Measurements from ENCODE around the gene C6orf120. TPM values are rescaled to one million over a fixed set of nuclear protein-coding genes. Genes with fewer than 3 reads are reported as not detected.

C6orf120 gene
- total and polyA plus RNA-seq, 2 donors (not counting 3 experiments of a cell fraction or from before 2014, with no cell fraction given): 13.8 to 30.1 TPM

DNA sequence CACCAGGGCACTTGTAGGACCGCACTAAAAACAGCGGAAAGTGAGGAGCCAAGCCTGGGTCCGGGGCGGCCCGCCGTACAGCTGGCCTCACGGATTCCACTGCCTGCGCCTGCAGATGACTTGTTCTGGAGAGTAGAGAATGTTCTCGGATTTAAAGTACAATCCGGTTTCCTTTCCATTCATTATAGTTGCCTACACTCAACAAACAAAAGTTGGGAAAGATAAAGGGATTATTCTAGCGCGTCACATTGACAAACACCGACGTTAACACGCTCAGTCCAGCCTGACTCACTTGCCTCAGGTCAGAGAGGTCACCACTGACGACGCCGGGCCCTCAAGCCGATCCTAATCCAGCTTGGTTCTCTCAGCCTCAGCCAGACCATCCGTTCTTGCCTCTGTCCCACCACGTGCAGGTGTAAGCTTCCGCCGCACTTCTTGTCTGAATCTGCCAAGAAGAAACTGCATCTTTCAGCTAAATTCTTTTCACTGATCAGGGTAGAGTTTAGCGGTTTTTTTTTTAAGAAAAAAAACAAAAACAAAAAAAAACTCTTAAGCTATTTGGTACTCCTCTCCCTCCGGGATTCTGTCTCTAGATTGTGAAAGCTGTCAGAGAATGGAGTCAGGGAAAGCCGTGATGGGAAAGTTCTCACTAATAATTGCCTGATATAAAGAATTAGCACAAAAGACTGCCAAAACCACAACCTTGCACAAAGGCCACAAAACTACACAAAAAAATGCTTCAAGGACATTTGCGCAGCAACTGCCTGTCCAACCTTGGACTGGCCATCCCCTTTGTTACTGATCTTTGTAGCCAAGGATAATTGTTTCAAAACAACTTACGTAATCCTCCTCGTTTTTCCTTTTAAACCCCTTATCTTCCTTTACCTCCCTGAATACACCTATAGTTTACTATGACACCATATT lies 23.5 kb downstream of the C6orf120 start:
- H3K9me1 ChIP-seq (replicated peaks; ENCODE audit: control insufficient read depth, extremely low read depth, insufficient read depth, low read length): no peaks in the 10 kb centered on the region
- FAIRE-seq (peak; percentile 88), DNase-seq (ENCODE audit: low read depth, low spot score) (peak; percentile 87)
- peak overlapping the region; percentile 58 for H3K4me2 ChIP-seq (ENCODE audit: insufficient read depth, low read length)
- TF ChIP-seq, protein P1, sequence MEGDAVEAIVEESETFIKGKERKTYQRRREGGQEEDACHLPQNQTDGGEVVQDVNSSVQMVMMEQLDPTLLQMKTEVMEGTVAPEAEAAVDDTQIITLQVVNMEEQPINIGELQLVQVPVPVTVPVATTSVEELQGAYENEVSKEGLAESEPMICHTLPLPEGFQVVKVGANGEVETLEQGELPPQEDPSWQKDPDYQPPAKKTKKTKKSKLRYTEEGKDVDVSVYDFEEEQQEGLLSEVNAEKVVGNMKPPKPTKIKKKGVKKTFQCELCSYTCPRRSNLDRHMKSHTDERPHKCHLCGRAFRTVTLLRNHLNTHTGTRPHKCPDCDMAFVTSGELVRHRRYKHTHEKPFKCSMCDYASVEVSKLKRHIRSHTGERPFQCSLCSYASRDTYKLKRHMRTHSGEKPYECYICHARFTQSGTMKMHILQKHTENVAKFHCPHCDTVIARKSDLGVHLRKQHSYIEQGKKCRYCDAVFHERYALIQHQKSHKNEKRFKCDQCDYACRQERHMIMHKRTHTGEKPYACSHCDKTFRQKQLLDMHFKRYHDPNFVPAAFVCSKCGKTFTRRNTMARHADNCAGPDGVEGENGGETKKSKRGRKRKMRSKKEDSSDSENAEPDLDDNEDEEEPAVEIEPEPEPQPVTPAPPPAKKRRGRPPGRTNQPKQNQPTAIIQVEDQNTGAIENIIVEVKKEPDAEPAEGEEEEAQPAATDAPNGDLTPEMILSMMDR (IDR thresholded peaks at IDR 0.05; ENCODE audit: extremely low read depth in 1 of 2, insufficient read depth in 1 of 2, low read depth in 1 of 2, low read length in 2 of 2): no peak
- TF ChIP-seq, protein P2, sequence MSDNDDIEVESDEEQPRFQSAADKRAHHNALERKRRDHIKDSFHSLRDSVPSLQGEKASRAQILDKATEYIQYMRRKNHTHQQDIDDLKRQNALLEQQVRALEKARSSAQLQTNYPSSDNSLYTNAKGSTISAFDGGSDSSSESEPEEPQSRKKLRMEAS (IDR thresholded peaks at IDR 0.05; ENCODE audit: insufficient read depth, insufficient read length): peak; percentile 29
- TF ChIP-seq GATA2 (IDR thresholded peaks at IDR 0.05; ENCODE audit: insufficient read depth, insufficient read length, low read depth, low read length) (peak; percentile 71), JUN (IDR thresholded peaks at IDR 0.05; ENCODE audit: borderline replicate concordance, insufficient read depth, insufficient read length, low read depth) (peak; percentile 55), EZH2 (IDR thresholded peaks at IDR 0.05; ENCODE audit: borderline replicate concordance, low read depth, low read length, severe bottlenecking) (no peak), POLR2A (IDR thresholded peaks at IDR 0.05; ENCODE audit: low read depth, low read length) (no peak), POLR2AphosphoS5 (IDR thresholded peaks at IDR 0.05; ENCODE audit: insufficient read depth, low read depth, low read length) (no peak), FOS (IDR thresholded peaks at IDR 0.05; ENCODE audit: borderline replicate concordance, insufficient read depth, low read length) (peak; percentile 70), MYC (IDR thresholded peaks at IDR 0.05; ENCODE audit: low read depth, low read length) (no peak)
- dilution Hi-C loops (cut with MboI; ENCODE audit: extremely low pct_ligation_motif_present, low sequenced_read_pairs) (no loop called here), intact Hi-C loops (cut with micrococcal nuclease) (loop anchor here (1.0 to 10.0 kb wide), 4 partner anchors 26 to 828 kb away; partner anchors contain the start of genes DYNLT2, ERMARD and PSMB1)
- H3K27ac ChIP-seq (ENCODE audit: insufficient read depth, low read depth, low read length): peak overlapping the region; percentile 95
- peaks cover 28% of the 10 kb centered on the region for H3K4me1 ChIP-seq (ENCODE audit: control insufficient read depth, extremely low read depth, insufficient read depth, low read length)
- H3K79me2 ChIP-seq (ENCODE audit: control insufficient read depth, insufficient read depth, low read length): peaks cover 21% of the 10 kb centered on the region
- peak overlapping the region; percentile 96 for H3K9ac ChIP-seq (replicated peaks; ENCODE audit: extremely low read depth, insufficient read depth, low read length)
- no peaks in the 10 kb centered on the region for H4K20me1 ChIP-seq (replicated peaks; ENCODE audit: control insufficient read depth, extremely low read depth, insufficient read depth, low read length)
- H3K36me3 ChIP-seq (ENCODE audit: control insufficient read depth in 2 of 2, extremely low read depth in 1 of 2, insufficient read depth in 2 of 2, low read length in 2 of 2): no peaks in the 10 kb centered on the region
- TSS peak; percentile 13 for BruUV-seq (replicated peaks)
- H3K27me3 ChIP-seq (ENCODE audit: control insufficient read depth in 2 of 2, insufficient read depth in 2 of 2, low read length in 2 of 2): no peaks in the 10 kb centered on the region
- H3K9me3 ChIP-seq (replicated peaks; ENCODE audit: control insufficient read depth, insufficient read depth, low read length): no peaks in the 10 kb centered on the region
- peak overlapping the region; percentile 25 to 95 (median 54) for H3K4me3 ChIP-seq (replicated peaks in 1 of 3; ENCODE audit: insufficient read depth in 1 of 3, low read depth in 1 of 3, low read length in 3 of 3)
- ChIA-PET POLR2A (no interaction called here), CTCF (interaction anchor here (1.1 to 1.8 kb wide), 5 partner anchors 15 to 64 kb away, joined by 3 to 9 read pairs (median 3); partner anchors contain the start of genes C6orf120, DYNLT2, ERMARD and WDR27)
- peak overlapping the region; percentile 80 for H2AFZ ChIP-seq (ENCODE audit: low read depth, low read length)
